ENCODE data around the gene ZHX3. TPM values are rescaled to one million over a fixed set of nuclear protein-coding genes. Genes with fewer than 3 reads are reported as not detected.

Gene ZHX3
- total and polyA plus RNA-seq, 9 of the 15 experiments (the other 6 are each of a cell fraction or from before 2014, with no cell fraction given) = 0.80 to 14.6 (median 4.9) TPM

GRCh38 chr20:41261790-41262717 is 55.5 kb downstream of the ZHX3 start (continued):
- TF ChIP-seq ZNF780A (CRISPR knock-in tag; IDR thresholded peaks at IDR 0.05) (no peak), ZBTB9 (CRISPR knock-in tag; IDR thresholded peaks at IDR 0.05) (0 out of 2 replicates have a peak, but pooled peaks have one; percentile 67), NFIX (CRISPR knock-in tag; IDR thresholded peaks at IDR 0.05; ENCODE audit: low read depth) (no peak), BCOR (IDR thresholded peaks at IDR 0.05) (no peak), ZNF778 (CRISPR knock-in tag; IDR thresholded peaks at IDR 0.05) (no peak), PYGO2 (tag; IDR thresholded peaks at IDR 0.05) (peak; percentile 50; the same call in 1 of the 2 replicates), ZNF263 (CRISPR knock-in tag; IDR thresholded peaks at IDR 0.05; ENCODE audit: borderline replicate concordance) (no peak), TAF7 (tag; IDR thresholded peaks at IDR 0.05) (no peak), MBD2 (IDR thresholded peaks at IDR 0.05; ENCODE audit: borderline replicate concordance, low read depth) (no peak), NKRF (IDR thresholded peaks at IDR 0.05; ENCODE audit: borderline replicate concordance) (no peak), MTA2 (IDR thresholded peaks at IDR 0.05; ENCODE audit: low read depth) (peak; percentile 91), IRF9 (tag; IDR thresholded peaks at IDR 0.05) (no peak), NEUROD1 (IDR thresholded peaks at IDR 0.05; ENCODE audit: borderline replicate concordance, low read depth, low read length, partially characterized antibody) (no peak), ZKSCAN3 (CRISPR knock-in tag; IDR thresholded peaks at IDR 0.05) (no peak), SAFB (IDR thresholded peaks at IDR 0.05; ENCODE audit: borderline replicate concordance, low read depth, low read length) (no peak), NCOA4 (IDR thresholded peaks at IDR 0.05; ENCODE audit: partially characterized antibody) (no peak), MEF2A (IDR thresholded peaks at IDR 0.05; ENCODE audit: control insufficient read depth, low read depth, low read length) (no peak), PTBP1 (IDR thresholded peaks at IDR 0.05; ENCODE audit: low read depth, low read length) (no peak), HMBOX1 (IDR thresholded peaks at IDR 0.05) (no peak), ZNF561 (CRISPR knock-in tag; conservative IDR thresholded peaks at IDR 0.05) (no peak), NUFIP1 (IDR thresholded peaks at IDR 0.05; ENCODE audit: partially characterized antibody) (no peak), NELFE (IDR thresholded peaks at IDR 0.05; ENCODE audit: insufficient read depth, insufficient read length) (no peak)
- TF ChIP-seq, protein P1, sequence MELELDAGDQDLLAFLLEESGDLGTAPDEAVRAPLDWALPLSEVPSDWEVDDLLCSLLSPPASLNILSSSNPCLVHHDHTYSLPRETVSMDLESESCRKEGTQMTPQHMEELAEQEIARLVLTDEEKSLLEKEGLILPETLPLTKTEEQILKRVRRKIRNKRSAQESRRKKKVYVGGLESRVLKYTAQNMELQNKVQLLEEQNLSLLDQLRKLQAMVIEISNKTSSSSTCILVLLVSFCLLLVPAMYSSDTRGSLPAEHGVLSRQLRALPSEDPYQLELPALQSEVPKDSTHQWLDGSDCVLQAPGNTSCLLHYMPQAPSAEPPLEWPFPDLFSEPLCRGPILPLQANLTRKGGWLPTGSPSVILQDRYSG (tag; conservative IDR thresholded peaks at IDR 0.05; ENCODE audit: low read depth) = no peak
